Bronchial epithelial cell (primary cell): ENCODE results near the gene PROC. TPM values are rescaled to one million over a fixed set of nuclear protein-coding genes. Genes with fewer than 3 reads are reported as not detected.

ENCODE experiments used
- DNase-seq: peaks from one replicate; pipeline ENCODE4 v3.0.0-alpha.2; 2010; ENCODE audit warnings: low read depth
- FAIRE-seq: peaks from 2 replicates; lab custom pipeline; 2011; peaks lifted over from hg19 to GRCh38; lab: Jason Lieb, UNC
- H3K27me3 ChIP-seq: 2 replicates; pipeline ENCODE4 v1.5.1; 2011; ENCODE audit warnings: low read length; ENCODE audit not compliant: control insufficient read depth, insufficient read depth
- H3K36me3 ChIP-seq: 2 replicates; pipeline ENCODE4 v1.5.1; 2011; ENCODE audit warnings: low read length; ENCODE audit not compliant: control insufficient read depth, insufficient read depth
- H3K4me3 ChIP-seq: 2 replicates; pipeline ENCODE4 v1.5.1; 2011; ENCODE audit warnings: mild to moderate bottlenecking, low read depth, low read length, control low read depth
- CTCF ChIP-seq: IDR thresholded peaks from 2 replicates; pipeline ENCODE4 v1.5.1; 2011; ENCODE audit warnings: mild to moderate bottlenecking, moderate library complexity, low read length, control low read depth, inconsistent platforms; ENCODE audit not compliant: insufficient read depth, severe bottlenecking
- total RNA-seq: library from RNA; depleted of rRNA; stranded (reverse); fragments of >200 nt; gene quantifications from 2 replicates; pipeline ENCODE4 v1.2.1, GENCODE V29; 2014

Gene PROC
- total RNA-seq, 1 donor from 2014 or later: not detected

GRCh38 chr2:127423880-127424279 lies 5.7 kb downstream of the PROC start:
- DNase-seq: no peak
- no peak for TF ChIP-seq CTCF
- Histone ChIP-seq H3K27me3 (peaks cover 5% of the 10 kb centered on the region), H3K4me3 (no peak overlapping the region), H3K36me3 (no peaks in the 10 kb centered on the region)
- FAIRE-seq: no peak

- no peak overlapping the region for H3K4me3 ChIP-seq
- DNase-seq: no peak
- H3K27me3 ChIP-seq: peaks cover 5% of the 10 kb centered on the region
- no peak for TF ChIP-seq CTCF
- no peaks in the 10 kb centered on the region for H3K36me3 ChIP-seq
- no peak for FAIRE-seq
Observed at GRCh38 chr2:127424598-127425520, 6.6 kb downstream of the PROC start.

DNA sequence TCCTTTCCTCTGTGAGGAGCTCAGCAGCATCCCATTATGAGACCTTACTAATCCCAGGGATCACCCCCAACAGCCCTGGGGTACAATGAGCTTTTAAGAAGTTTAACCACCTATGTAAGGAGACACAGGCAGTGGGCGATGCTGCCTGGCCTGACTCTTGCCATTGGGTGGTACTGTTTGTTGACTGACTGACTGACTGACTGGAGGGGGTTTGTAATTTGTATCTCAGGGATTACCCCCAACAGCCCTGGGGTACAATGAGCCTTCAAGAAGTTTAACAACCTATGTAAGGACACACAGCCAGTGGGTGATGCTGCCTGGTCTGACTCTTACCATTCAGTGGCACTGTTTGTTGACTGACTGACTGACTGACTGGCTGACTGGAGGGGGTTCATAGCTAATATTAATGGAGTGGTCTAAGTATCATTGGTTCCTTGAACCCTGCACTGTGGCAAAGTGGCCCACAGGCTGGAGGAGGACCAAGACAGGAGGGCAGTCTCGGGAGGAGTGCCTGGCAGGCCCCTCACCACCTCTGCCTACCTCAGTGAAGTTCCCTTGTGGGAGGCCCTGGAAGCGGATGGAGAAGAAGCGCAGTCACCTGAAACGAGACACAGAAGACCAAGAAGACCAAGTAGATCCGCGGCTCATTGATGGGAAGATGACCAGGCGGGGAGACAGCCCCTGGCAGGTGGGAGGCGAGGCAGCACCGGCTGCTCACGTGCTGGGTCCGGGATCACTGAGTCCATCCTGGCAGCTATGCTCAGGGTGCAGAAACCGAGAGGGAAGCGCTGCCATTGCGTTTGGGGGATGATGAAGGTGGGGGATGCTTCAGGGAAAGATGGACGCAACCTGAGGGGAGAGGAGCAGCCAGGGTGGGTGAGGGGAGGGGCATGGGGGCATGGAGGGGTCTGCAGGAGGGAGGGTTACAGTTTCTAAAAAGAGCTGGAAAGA lies 7.6 kb downstream of the PROC start:
- FAIRE-seq: no peak
- DNase-seq: no peak
- no peak for TF ChIP-seq CTCF
- Histone ChIP-seq H3K27me3 (peaks cover 5% of the 10 kb centered on the region), H3K36me3 (no peaks in the 10 kb centered on the region), H3K4me3 (no peak overlapping the region)

DNA sequence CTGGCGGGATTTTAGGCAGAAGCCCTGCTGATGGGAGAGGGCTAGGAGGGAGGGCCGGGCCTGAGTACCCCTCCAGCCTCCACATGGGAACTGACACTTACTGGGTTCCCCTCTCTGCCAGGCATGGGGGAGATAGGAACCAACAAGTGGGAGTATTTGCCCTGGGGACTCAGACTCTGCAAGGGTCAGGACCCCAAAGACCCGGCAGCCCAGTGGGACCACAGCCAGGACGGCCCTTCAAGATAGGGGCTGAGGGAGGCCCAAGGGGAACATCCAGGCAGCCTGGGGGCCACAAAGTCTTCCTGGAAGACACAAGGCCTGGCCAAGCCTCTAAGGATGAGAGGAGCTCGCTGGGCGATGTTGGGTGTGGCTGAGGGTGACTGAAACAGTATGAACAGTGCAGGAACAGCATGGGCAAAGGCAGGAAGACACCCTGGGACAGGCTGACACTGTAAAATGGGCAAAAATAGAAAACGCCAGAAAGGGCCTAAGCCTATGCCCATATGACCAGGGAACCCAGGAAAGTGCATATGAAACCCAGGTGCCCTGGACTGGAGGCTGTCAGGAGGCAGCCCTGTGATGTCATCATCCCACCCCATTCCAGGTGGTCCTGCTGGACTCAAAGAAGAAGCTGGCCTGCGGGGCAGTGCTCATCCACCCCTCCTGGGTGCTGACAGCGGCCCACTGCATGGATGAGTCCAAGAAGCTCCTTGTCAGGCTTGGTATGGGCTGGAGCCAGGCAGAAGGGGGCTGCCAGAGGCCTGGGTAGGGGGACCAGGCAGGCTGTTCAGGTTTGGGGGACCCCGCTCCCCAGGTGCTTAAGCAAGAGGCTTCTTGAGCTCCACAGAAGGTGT lies 8.5 kb downstream of the PROC start:
- Histone ChIP-seq H3K27me3 (peaks cover 5% of the 10 kb centered on the region), H3K4me3 (no peak overlapping the region), H3K36me3 (no peaks in the 10 kb centered on the region)
- DNase-seq (no peak), FAIRE-seq (no peak)
- TF ChIP-seq CTCF: no peak

- TF ChIP-seq CTCF: no peak
- no peak for DNase-seq
- FAIRE-seq: no peak
- H3K27me3 ChIP-seq: peaks cover 2% of the 10 kb centered on the region
- no peaks in the 10 kb centered on the region for H3K36me3 ChIP-seq
- no peak overlapping the region for H3K4me3 ChIP-seq
Observed at GRCh38 chr2:127427376-127428056, 9.3 kb downstream of the PROC start.
